Subcutaneous abdominal adipose tissue (tissue), 5 donors: ENCODE results near the gene CFC1.
"Not testable (repeated sequence)": the region's sequence is repeated elsewhere in the genome, so short reads cannot be mapped to it uniquely, and the experiment has no call there.

Experiments
- H3K27ac ChIP-seq: one replicate; pipeline ENCODE4 v1.7.0; 2013; ENCODE audit warnings: low read depth, mild to moderate bottlenecking, inconsistent platforms, low read length, moderate library complexity
- H3K27me3 ChIP-seq, 5 donors: one replicate each; pipeline ENCODE4 v1.7.0; 2013; ENCODE audit warnings: low read length in 5 of 5, inconsistent platforms in 1 of 5; ENCODE audit not compliant: control insufficient read depth in 5 of 5, insufficient read depth in 4 of 5
- H3K36me3 ChIP-seq, 5 donors: one replicate each; pipeline ENCODE4 v1.7.0; 2013; ENCODE audit warnings: low read length in 5 of 5; ENCODE audit not compliant: control insufficient read depth in 5 of 5, insufficient read depth in 5 of 5
- H3K4me1 ChIP-seq, 5 donors: one replicate each; pipeline ENCODE4 v1.7.0; 2013; ENCODE audit warnings: low read length in 5 of 5, mild to moderate bottlenecking in 3 of 5, moderate library complexity in 1 of 5; ENCODE audit not compliant: control insufficient read depth in 5 of 5, insufficient read depth in 5 of 5
- H3K4me3 ChIP-seq, 5 donors: one replicate each; pipeline ENCODE4 v1.7.0; 2013; ENCODE audit warnings: low read length in 5 of 5, low read depth in 1 of 5
- H3K9ac ChIP-seq, 5 donors: one replicate each; pipeline ENCODE4 v1.7.0; 2013; ENCODE audit warnings: low read length in 5 of 5, mild to moderate bottlenecking in 4 of 5, moderate library complexity in 3 of 5
- H3K9me3 ChIP-seq, 5 donors: one replicate each; pipeline ENCODE4 v1.7.0; 2013; ENCODE audit warnings: low read length in 5 of 5; ENCODE audit not compliant: control insufficient read depth in 5 of 5
- donor health status: healthy.
- donor health status: healthy.
- donor health status: healthy.
- donor health status: healthy.
- donor health status: healthy.

CFC1 gene

GRCh38 chr2:130599393-130599792 is at the start of gene CFC1:
TSS of gene CFC1 (minus strand) at chr2:130599575. CDS start at chr2:130599287, 288 bp downstream.
- H3K27me3 ChIP-seq, H3K36me3 ChIP-seq, H3K27ac ChIP-seq, H3K9ac ChIP-seq, H3K9me3 ChIP-seq, H3K4me3 ChIP-seq, H3K4me1 ChIP-seq: not testable (repeated sequence)

DNA sequence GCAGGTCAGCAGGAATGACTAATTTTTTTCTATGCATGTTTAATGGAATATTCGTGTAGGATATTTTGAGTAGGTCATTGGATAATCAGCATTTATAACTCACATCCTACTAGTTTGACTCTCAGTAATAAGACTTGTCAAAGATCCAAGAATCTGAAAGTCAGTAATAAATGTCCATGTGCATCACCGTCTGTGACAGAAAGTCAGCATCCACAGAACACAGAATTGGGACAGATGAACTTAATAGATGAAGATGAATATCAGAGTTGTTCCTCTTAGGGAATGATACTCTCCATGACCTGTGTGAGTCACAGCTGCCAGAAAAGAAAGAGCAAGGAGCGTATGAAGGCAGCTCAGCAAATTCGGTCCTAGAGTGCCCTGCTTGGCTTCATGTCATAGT is 42.3 kb upstream of the CFC1 start:
- not testable (repeated sequence) for H3K9me3 ChIP-seq, H3K27me3 ChIP-seq, H3K36me3 ChIP-seq, H3K4me1 ChIP-seq, H3K4me3 ChIP-seq, H3K9ac ChIP-seq, H3K27ac ChIP-seq

DNA sequence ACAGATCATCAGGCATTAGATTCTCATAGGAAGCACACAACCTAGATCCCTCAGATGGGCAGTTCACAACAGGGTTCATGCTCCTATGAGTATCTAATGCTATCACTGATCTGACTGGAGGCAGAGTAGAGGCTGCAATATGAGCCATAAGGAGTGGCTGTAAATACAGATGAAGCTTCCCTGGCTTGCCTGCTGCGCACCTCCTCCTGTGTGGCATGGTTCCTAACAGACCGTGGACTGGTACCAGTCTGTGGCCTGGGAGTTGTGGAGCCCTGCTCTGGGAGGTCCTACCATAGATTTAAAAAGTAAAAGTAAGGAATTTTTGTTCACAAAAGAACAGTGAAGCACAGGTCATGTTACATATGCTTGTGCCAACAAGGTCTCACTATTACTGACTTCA is 39.6 kb upstream of the CFC1 start:
- H3K27ac ChIP-seq, H3K27me3 ChIP-seq, H3K9me3 ChIP-seq, H3K4me1 ChIP-seq, H3K4me3 ChIP-seq, H3K36me3 ChIP-seq, H3K9ac ChIP-seq: not testable (repeated sequence)

- H3K4me1 ChIP-seq, H3K36me3 ChIP-seq, H3K9ac ChIP-seq, H3K9me3 ChIP-seq, H3K27me3 ChIP-seq, H3K4me3 ChIP-seq, H3K27ac ChIP-seq: not testable (repeated sequence)
These were observed 29.6 kb upstream of the CFC1 start for GRCh38 chr2:130628784-130629475.

DNA sequence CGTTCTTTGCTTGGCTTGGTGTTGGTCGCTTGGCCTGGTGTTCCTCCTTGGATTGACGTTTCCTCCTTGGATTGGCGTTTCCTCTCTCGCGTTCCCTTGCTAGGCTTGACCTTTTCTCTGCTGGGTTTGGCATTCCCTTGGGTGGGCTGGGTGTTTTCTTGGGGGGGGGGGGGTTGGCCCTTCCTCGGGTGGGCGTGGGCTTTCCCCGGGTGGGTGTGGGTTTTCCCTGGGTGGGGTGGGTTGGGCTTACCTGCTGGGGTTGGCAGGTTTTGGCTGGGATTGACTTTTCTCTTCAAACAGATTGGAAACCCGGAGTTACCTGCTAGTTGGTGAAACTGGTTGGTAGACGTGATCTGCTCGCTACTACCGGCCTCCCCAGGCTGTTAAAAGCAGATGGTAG is 11.8 kb upstream of the CFC1 start, which contains the start of gene POTEJ:
POTEJ (plus strand) TSS at position 301 of the 400 bp plus-strand sequence; CDS start at position 394, 93 bp downstream.
- not testable (repeated sequence) for H3K4me3 ChIP-seq, H3K27me3 ChIP-seq, H3K9ac ChIP-seq, H3K36me3 ChIP-seq, H3K4me1 ChIP-seq, H3K27ac ChIP-seq, H3K9me3 ChIP-seq

GRCh38 chr2:130610486-130610885 is 11.1 kb upstream of the CFC1 start:
- H3K9ac ChIP-seq, H3K9me3 ChIP-seq, H3K27ac ChIP-seq, H3K4me3 ChIP-seq, H3K4me1 ChIP-seq, H3K36me3 ChIP-seq, H3K27me3 ChIP-seq: not testable (repeated sequence)

- H3K27ac ChIP-seq, H3K9ac ChIP-seq, H3K36me3 ChIP-seq, H3K4me3 ChIP-seq, H3K9me3 ChIP-seq, H3K4me1 ChIP-seq, H3K27me3 ChIP-seq: not testable (repeated sequence)
These were observed 9.9 kb upstream of the CFC1 start for GRCh38 chr2:130609002-130609920.

DNA sequence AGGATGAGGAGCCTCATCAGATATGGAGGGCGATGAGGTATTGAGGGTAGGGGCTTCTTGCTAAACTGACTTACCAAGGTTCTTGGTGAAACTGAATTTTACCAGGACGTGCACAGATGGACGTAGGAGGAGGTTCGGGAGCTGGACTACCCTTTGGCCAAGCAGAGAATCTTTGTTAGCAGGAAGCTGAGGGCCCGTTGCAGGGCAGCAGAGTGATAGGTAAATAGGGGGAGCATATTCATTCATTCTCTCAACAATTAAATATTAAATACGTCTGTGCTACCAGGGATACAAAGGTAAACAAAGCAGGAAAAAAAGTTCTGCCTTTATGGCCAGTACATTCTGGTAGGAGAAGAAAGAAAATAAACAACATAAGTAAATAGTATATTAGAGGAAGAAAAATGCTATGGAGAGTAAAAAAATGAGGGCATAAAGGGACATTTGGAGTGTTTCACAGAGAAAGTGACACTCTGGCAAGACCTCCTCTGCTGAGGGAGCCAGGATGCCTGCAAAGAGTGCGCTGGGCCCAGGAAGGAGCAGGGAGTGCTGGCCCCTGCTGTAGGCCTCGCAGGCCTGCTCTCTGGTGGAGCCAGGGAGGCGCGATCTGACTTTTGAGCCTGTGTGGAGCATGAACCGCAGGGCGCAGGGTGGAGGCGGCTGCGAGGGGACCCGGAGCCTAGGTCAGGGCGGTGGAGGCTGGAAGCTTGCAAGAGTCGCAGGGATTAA is 9.1 kb upstream of the CFC1 start:
- not testable (repeated sequence) for H3K4me3 ChIP-seq, H3K36me3 ChIP-seq, H3K27me3 ChIP-seq, H3K4me1 ChIP-seq, H3K9ac ChIP-seq, H3K9me3 ChIP-seq, H3K27ac ChIP-seq

DNA sequence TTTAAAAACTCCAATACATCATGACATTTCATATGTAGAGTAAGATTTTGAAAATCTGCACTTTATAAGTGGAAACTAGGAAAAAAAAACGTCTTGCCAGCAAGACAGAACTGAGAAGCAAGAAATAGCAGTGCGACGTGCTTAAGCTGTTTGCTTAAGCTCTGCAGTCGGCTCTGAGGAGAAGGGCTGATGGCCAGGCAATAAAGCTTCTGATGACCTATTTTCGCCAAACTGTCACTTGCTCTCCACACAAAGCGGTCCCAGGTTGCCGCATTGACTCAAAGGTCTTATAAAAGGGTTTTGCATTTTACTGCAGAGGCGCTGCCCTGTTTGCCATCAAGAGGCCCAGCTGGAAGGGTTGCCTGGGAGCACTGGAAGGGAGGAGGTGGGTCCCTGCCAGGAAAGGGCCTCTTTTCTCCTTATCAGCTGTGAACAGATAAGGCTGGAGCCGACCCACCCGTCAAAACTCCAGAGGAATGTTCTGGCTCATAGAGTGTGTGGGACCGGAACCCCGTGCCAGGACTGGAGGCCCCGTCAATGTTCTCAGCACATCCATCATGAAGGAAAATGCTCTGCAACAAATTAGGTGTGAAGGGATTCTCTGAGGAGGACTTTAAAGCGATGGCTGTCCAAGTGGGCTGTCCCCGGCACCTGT is 2.4 kb upstream of the CFC1 start:
- H3K9ac ChIP-seq, H3K27ac ChIP-seq, H3K4me1 ChIP-seq, H3K9me3 ChIP-seq, H3K36me3 ChIP-seq, H3K4me3 ChIP-seq, H3K27me3 ChIP-seq: not testable (repeated sequence)

GRCh38 chr2:130599926-130600325 is 551 bp upstream of the CFC1 start:
- not testable (repeated sequence) for H3K36me3 ChIP-seq, H3K9me3 ChIP-seq, H3K4me1 ChIP-seq, H3K4me3 ChIP-seq, H3K9ac ChIP-seq, H3K27ac ChIP-seq, H3K27me3 ChIP-seq
